Neural progenitor cell (in vitro differentiated cells): ENCODE results near the gene CALN1. TPM values are rescaled to one million over a fixed set of nuclear protein-coding genes. Genes with fewer than 3 reads are reported as not detected.

Experiments
- DNase-seq: peaks from one replicate; pipeline ENCODE4 v3.0.0-alpha.2; 2016; ENCODE audit warnings: low spot score
- H2AFZ ChIP-seq: fragments of 200-600 bp; sonication (generic); replicated peaks from 2 replicates; pipeline ENCODE4 v1.6.1; 2016; ENCODE audit warnings: antibody characterized with exemption
- H3F3A ChIP-seq: fragments of 200-600 bp; sonication (generic); 2 replicates; pipeline ENCODE4 v1.6.1; 2016; ENCODE audit warnings: antibody characterized with exemption, low read depth
- H3K27ac ChIP-seq: fragments of 200-600 bp; sonication (generic); 2 replicates; pipeline ENCODE4 v1.5.1; 2016; ENCODE audit warnings: mild to moderate bottlenecking
- H3K27me3 ChIP-seq: fragments of 200-600 bp; sonication (generic); 2 replicates; pipeline ENCODE4 v1.6.1; 2016; ENCODE audit warnings: mild to moderate bottlenecking, moderate library complexity
- H3K36me3 ChIP-seq: fragments of 200-600 bp; sonication (generic); 2 replicates; pipeline ENCODE4 v1.5.1; 2016
- H3K4me1 ChIP-seq: fragments of 200-600 bp; sonication (generic); 2 replicates; pipeline ENCODE4 v1.6.1; 2016; ENCODE audit warnings: mixed run types
- H3K4me2 ChIP-seq: fragments of 200-600 bp; sonication (generic); 2 replicates; pipeline ENCODE4 v1.6.1; 2016
- H3K4me3 ChIP-seq: fragments of 200-600 bp; sonication (generic); 2 replicates; pipeline ENCODE4 v1.5.1; 2016
- H3K79me2 ChIP-seq: fragments of 200-600 bp; sonication (generic); 2 replicates; pipeline ENCODE4 v1.6.1; 2016; ENCODE audit warnings: low read depth
- H3K9ac ChIP-seq: fragments of 200-600 bp; sonication (generic); 2 replicates; pipeline ENCODE4 v1.6.1; 2016
- H3K9me3 ChIP-seq: fragments of 200-600 bp; sonication (generic); 2 replicates; pipeline ENCODE4 v1.5.1; 2016; ENCODE audit warnings: low read depth
- H4K20me1 ChIP-seq: fragments of 200-600 bp; sonication (generic); 2 replicates; pipeline ENCODE4 v1.6.1; 2016; ENCODE audit warnings: low read depth
- H3K27ac Mint-ChIP-seq: 3 replicates; pipeline ENCODE4 v1.8.0; 2021; ENCODE audit warnings: mixed read lengths
- H3K27me3 Mint-ChIP-seq: 2 replicates; pipeline ENCODE4 v1.8.0; 2022; ENCODE audit warnings: low read depth, mild to moderate bottlenecking, inconsistent platforms, moderate library complexity, mixed read lengths; ENCODE audit not compliant: insufficient read depth
- H3K36me3 Mint-ChIP-seq: 3 replicates; pipeline ENCODE4 v1.8.0; 2021; ENCODE audit warnings: mixed read lengths
- H3K4me1 Mint-ChIP-seq: 3 replicates; pipeline ENCODE4 v1.8.0; 2021; ENCODE audit warnings: mixed read lengths
- H3K4me3 Mint-ChIP-seq: 3 replicates; pipeline ENCODE4 v1.8.0; 2021; ENCODE audit warnings: mild to moderate bottlenecking, moderate library complexity, mixed read lengths
- H3K9me3 Mint-ChIP-seq: 3 replicates; pipeline ENCODE4 v1.8.0; 2020; ENCODE audit warnings: mixed read lengths
- CTCF ChIP-seq: fragments of 200-600 bp; sonication (generic); IDR thresholded peaks from 2 replicates; pipeline ENCODE4 v1.5.1; 2017; ENCODE audit warnings: antibody characterized with exemption, mild to moderate bottlenecking
- EZH2 ChIP-seq: fragments of 200-600 bp; sonication (generic); IDR thresholded peaks from 2 replicates; pipeline ENCODE4 v1.6.1; 2017; ENCODE audit warnings: antibody characterized with exemption, mild to moderate bottlenecking, moderate library complexity
- EZH2phosphoT487 ChIP-seq: fragments of 200-600 bp; sonication (generic); IDR thresholded peaks from 2 replicates; pipeline ENCODE4 v1.6.1; 2017; ENCODE audit warnings: antibody characterized with exemption
- total RNA-seq: library from RNA; depleted of rRNA; stranded (reverse); fragments of >200 nt; gene quantifications from 2 replicates; pipeline ENCODE4 v1.2.3, GENCODE V29; 2015; ENCODE audit warnings: low replicate concordance

The CALN1 gene
- total RNA-seq, 1 donor from 2014 or later, result 3.1 TPM

DNA sequence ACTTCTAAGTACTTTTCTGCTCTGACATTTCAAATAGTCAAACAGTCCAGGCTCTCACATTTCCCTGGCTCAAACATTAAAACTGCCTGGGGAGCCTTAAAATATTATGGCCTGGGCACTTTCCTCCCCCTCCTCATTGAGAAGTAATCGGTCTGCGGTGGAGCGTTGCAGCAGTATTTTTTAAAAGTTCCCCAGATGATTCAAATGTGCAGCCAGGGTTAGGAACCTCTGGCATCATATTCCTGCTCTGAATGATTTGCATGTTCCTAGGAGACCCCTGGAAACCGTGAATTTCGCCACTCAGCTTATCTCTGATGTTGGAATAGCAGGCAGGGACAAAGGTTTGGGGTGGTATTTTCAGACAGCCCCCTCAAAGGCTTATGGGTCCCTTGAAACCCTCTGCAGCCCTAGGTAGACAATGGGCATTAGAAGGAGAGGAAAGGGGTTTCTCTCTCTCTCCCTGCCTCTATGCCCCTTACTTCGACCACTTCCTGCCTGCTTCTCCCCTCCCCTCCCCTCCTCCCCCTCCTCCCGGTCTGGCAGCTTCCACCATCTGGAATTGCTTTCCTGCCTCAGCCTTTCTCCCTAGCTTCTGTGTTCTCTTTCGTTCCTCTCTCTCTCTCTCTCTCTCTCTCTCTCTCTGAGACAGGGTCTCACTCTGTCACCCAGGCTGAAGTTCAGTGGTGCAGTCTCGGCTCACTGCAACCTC is 658.0 kb downstream of the CALN1 start:
- H3K27me3 Mint-ChIP-seq, result peaks cover 13% of the 10 kb centered on the region
- Histone ChIP-seq H3K27ac (no peak overlapping the region), H3K36me3 (no peaks in the 10 kb centered on the region), H3K4me1 (no peaks in the 10 kb centered on the region), H3K4me3 (no peak overlapping the region), H3K9me3 (no peaks in the 10 kb centered on the region), H3K27me3 (peaks cover 23% of the 10 kb centered on the region), H3K4me2 (no peak overlapping the region), H3K9ac (no peak overlapping the region), H3K79me2 (no peaks in the 10 kb centered on the region), H3F3A (no peaks in the 10 kb centered on the region), H4K20me1 (no peaks in the 10 kb centered on the region), H2AFZ (peak overlapping the region; percentile 34)
- no peak overlapping the region for H3K27ac Mint-ChIP-seq
- no peak for DNase-seq
- H3K4me1 Mint-ChIP-seq, result peaks cover 9% of the 10 kb centered on the region
- H3K4me3 Mint-ChIP-seq, result no peak overlapping the region
- peaks cover 3% of the 10 kb centered on the region for H3K36me3 Mint-ChIP-seq
- peaks cover 16% of the 10 kb centered on the region for H3K9me3 Mint-ChIP-seq
- TF ChIP-seq CTCF, result no peak
- no peak for TF ChIP-seq EZH2phosphoT487
- no peak for TF ChIP-seq EZH2

GRCh38 chr7:71753236-71753635 is 658.9 kb downstream of the CALN1 start:
- H3K36me3 Mint-ChIP-seq, result peaks cover 3% of the 10 kb centered on the region
- Histone ChIP-seq H3K36me3 (no peaks in the 10 kb centered on the region), H3K27ac (no peak overlapping the region), H3K9ac (no peak overlapping the region), H3F3A (no peaks in the 10 kb centered on the region), H3K4me3 (no peak overlapping the region), H3K27me3 (peaks cover 23% of the 10 kb centered on the region), H3K4me1 (no peaks in the 10 kb centered on the region), H2AFZ (no peak overlapping the region), H4K20me1 (no peaks in the 10 kb centered on the region), H3K79me2 (no peaks in the 10 kb centered on the region), H3K9me3 (no peaks in the 10 kb centered on the region), H3K4me2 (no peak overlapping the region)
- no peak for DNase-seq
- H3K9me3 Mint-ChIP-seq, result peaks cover 18% of the 10 kb centered on the region
- H3K4me3 Mint-ChIP-seq, result no peak overlapping the region
- H3K27me3 Mint-ChIP-seq, result peaks cover 13% of the 10 kb centered on the region
- no peak overlapping the region for H3K27ac Mint-ChIP-seq
- TF ChIP-seq EZH2 (no peak), CTCF (no peak), EZH2phosphoT487 (no peak)
- H3K4me1 Mint-ChIP-seq, result peaks cover 9% of the 10 kb centered on the region

DNA sequence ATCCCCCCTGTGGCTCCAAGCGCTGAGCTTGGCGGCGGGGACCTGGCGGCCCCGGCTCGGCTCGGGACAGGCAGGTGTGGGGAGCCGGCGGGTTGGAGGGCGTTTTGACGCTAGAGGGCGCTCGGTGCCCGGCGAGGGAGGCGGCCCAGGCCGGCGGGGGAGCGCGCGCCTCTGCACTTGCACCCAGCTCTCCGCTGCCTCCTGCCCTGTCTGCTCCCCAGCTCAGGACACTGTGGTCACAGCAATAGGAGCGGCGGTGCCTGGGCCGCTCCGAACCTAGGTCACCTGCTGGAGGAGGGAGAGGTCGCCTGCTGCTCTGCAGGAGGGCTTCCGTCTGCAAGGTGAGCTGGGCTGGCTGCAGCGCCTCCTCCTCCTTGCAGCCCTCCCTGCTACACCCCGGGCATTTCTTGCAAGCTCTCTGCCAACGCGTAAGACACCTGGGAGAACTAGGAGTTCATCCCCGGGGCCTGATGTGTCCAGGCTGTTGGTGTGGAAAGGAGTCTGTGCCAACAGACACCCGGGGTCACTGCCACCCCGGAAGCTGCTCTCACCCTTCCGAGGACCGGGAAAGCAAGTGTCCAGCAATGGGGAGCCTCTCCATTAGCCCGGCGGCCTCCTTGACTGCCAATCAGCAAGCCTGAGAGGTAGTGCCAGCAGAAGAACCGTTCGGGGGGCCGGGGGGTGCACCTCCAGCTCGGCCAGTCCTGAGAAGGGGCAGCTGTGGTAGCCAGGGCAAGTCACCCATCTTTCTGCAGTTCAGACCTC is 659.8 kb downstream of the CALN1 start:
- Histone ChIP-seq H3F3A (no peaks in the 10 kb centered on the region), H3K79me2 (no peaks in the 10 kb centered on the region), H3K27me3 (peaks cover 23% of the 10 kb centered on the region), H3K27ac (no peak overlapping the region), H3K9ac (no peak overlapping the region), H3K4me1 (no peaks in the 10 kb centered on the region), H3K9me3 (no peaks in the 10 kb centered on the region), H4K20me1 (no peaks in the 10 kb centered on the region), H3K36me3 (no peaks in the 10 kb centered on the region), H2AFZ (peak overlapping the region; percentile 66), H3K4me3 (peak overlapping the region; percentile 34), H3K4me2 (peak overlapping the region; percentile 75)
- TF ChIP-seq EZH2, result no peak
- TF ChIP-seq EZH2phosphoT487, result no peak
- peak; percentile 87 for TF ChIP-seq CTCF
- H3K27me3 Mint-ChIP-seq, result peaks cover 13% of the 10 kb centered on the region
- H3K36me3 Mint-ChIP-seq, result peaks cover 3% of the 10 kb centered on the region
- DNase-seq, result peak; percentile 88
- H3K4me1 Mint-ChIP-seq, result peaks cover 9% of the 10 kb centered on the region
- H3K4me3 Mint-ChIP-seq, result no peak overlapping the region
- H3K27ac Mint-ChIP-seq, result no peak overlapping the region
- H3K9me3 Mint-ChIP-seq, result peaks cover 20% of the 10 kb centered on the region
